Calu3 (cell line): ENCODE measurements around the gene ST6GALNAC3. TPM values are rescaled to one million over a fixed set of nuclear protein-coding genes. Genes with fewer than 3 reads are reported as not detected.

Source experiments
- BruUV-seq: library from RNA; stranded (reverse); fragments of 400-500 nt; replicated peaks from 2 replicates; lab custom pipeline; 2021; lab: Mats Ljungman, UMichigan
- CTCF ChIA-PET: fragments of 300-600 bp; sonication (Branson Sonifier 250); formaldehyde crosslinking; loops from one replicate; lab custom pipeline; 2022; ENCODE audit warnings: antibody characterized with exemption; lab: Charles Lee
- DNase-seq: peaks from one replicate; pipeline ENCODE4 v3.0.0; 2022
- H3K27ac Mint-ChIP-seq: one replicate; pipeline ENCODE4 v1.8.0; 2022; ENCODE audit warnings: mixed read lengths; ENCODE audit not compliant: unreplicated experiment
- H3K27me3 Mint-ChIP-seq: one replicate; pipeline ENCODE4 v1.8.0; 2022; ENCODE audit warnings: mixed read lengths; ENCODE audit not compliant: unreplicated experiment
- H3K36me3 Mint-ChIP-seq: one replicate; pipeline ENCODE4 v1.8.0; 2022; ENCODE audit warnings: mild to moderate bottlenecking, moderate library complexity, mixed read lengths; ENCODE audit not compliant: insufficient read depth, unreplicated experiment
- H3K4me1 Mint-ChIP-seq: one replicate; pipeline ENCODE4 v1.8.0; 2022; ENCODE audit warnings: mild to moderate bottlenecking, low read depth, mixed read lengths; ENCODE audit not compliant: unreplicated experiment
- H3K4me3 Mint-ChIP-seq: one replicate; pipeline ENCODE4 v1.8.0; 2022; ENCODE audit warnings: mild to moderate bottlenecking, low read depth, moderate library complexity, mixed read lengths; ENCODE audit not compliant: unreplicated experiment
- H3K9me3 Mint-ChIP-seq: one replicate; pipeline ENCODE4 v1.8.0; 2022; ENCODE audit warnings: low read depth, mixed read lengths; ENCODE audit not compliant: unreplicated experiment
- CTCF ChIP-seq: fragments of 200-600 bp; IDR thresholded peaks from one replicate; pipeline ENCODE4 v1.8.0; 2022; ENCODE audit warnings: antibody characterized with exemption; ENCODE audit not compliant: unreplicated experiment
- intact Hi-C: fragments of 100-400 bp; cut with micrococcal nuclease; formaldehyde crosslinking; loops from one replicate; pipeline ENCODE4 v1.10.0; 2022; ENCODE audit not compliant: unreplicated experiment
- total RNA-seq: library from RNA; stranded (reverse); gene quantifications from 2 replicates; pipeline ENCODE4 v1.2.3, GENCODE V29; 2022

ST6GALNAC3 gene
- total RNA-seq, 1 experiment from 2014 or later = 0.87 TPM

GRCh38 chr1:76343356-76343755, 268.8 kb downstream of the ST6GALNAC3 start:
- Mint-ChIP-seq H3K4me1 (no peaks in the 10 kb centered on the region), H3K4me3 (no peak overlapping the region), H3K9me3 (no peaks in the 10 kb centered on the region), H3K27me3 (no peaks in the 10 kb centered on the region), H3K36me3 (no peaks in the 10 kb centered on the region), H3K27ac (no peak overlapping the region)
- CTCF ChIA-PET = no interaction called here
- BruUV-seq = no TSS peak
- no peak for TF ChIP-seq CTCF
- intact Hi-C loops = no loop called here
- no peak for DNase-seq

DNA sequence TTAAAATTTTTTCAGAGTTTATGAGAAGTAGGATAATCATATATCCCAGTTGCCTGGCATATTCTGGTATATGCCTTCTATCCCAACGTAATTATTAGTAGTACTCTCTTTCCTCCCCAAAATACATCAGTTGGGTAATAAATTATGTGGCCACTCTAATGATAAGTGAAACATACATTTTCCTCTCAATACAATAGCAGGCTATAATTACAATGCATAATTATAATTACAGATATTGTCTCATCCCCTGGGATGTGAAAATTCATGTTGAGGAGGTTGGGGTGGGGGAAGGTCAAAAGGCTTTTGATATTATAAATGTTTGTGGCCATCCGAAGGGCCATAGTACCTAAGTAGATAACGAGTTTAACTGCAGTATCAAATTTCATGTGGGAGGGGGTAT, 277.1 kb downstream of the ST6GALNAC3 start:
- no peak overlapping the region for H3K4me3 Mint-ChIP-seq
- CTCF ChIA-PET = no interaction called here
- TF ChIP-seq CTCF = no peak
- BruUV-seq = no TSS peak
- no peaks in the 10 kb centered on the region for H3K4me1 Mint-ChIP-seq
- intact Hi-C loops = no loop called here
- no peak for DNase-seq
- H3K27me3 Mint-ChIP-seq = no peaks in the 10 kb centered on the region
- H3K27ac Mint-ChIP-seq = no peak overlapping the region
- peaks cover 8% of the 10 kb centered on the region for H3K9me3 Mint-ChIP-seq
- H3K36me3 Mint-ChIP-seq = no peaks in the 10 kb centered on the region

GRCh38 chr1:76352741-76353435, 278.3 kb downstream of the ST6GALNAC3 start:
- CTCF ChIA-PET = interaction anchor here (0.6 to 0.7 kb wide), 2 partner anchors 60 to 195 kb away, joined by 3 to 5 read pairs; no protein-coding TSS in a partner anchor

GRCh38 chr1:76354236-76354635, 279.7 kb downstream of the ST6GALNAC3 start:
- H3K9me3 Mint-ChIP-seq = peaks cover 9% of the 10 kb centered on the region
- no TSS peak for BruUV-seq
- intact Hi-C loops = no loop called here
- no peak for TF ChIP-seq CTCF
- no peaks in the 10 kb centered on the region for H3K4me1 Mint-ChIP-seq
- CTCF ChIA-PET = no interaction called here
- H3K36me3 Mint-ChIP-seq = no peaks in the 10 kb centered on the region
- DNase-seq = no peak
- no peak overlapping the region for H3K27ac Mint-ChIP-seq
- no peaks in the 10 kb centered on the region for H3K27me3 Mint-ChIP-seq
- H3K4me3 Mint-ChIP-seq = no peak overlapping the region

More at GRCh38 chr1:76352741-76353435, 278.3 kb downstream of the ST6GALNAC3 start:
- H3K27me3 Mint-ChIP-seq = no peaks in the 10 kb centered on the region
- H3K4me1 Mint-ChIP-seq = no peaks in the 10 kb centered on the region
- intact Hi-C loops = no loop called here
- DNase-seq = no peak
- no peak for TF ChIP-seq CTCF
- peaks cover 9% of the 10 kb centered on the region for H3K9me3 Mint-ChIP-seq
- no peak overlapping the region for H3K27ac Mint-ChIP-seq
- H3K4me3 Mint-ChIP-seq = no peak overlapping the region
- H3K36me3 Mint-ChIP-seq = no peaks in the 10 kb centered on the region
- no TSS peak for BruUV-seq
